GM12891 (cell line): ENCODE results near the gene AUP1.

Experiments
- POLR2A ChIP-seq: IDR thresholded peaks from 2 replicates; pipeline ENCODE4 v1.6.1; 2011; ENCODE audit warnings: low read depth, low read length, control low read depth
- POLR2AphosphoS5 ChIP-seq: IDR thresholded peaks from 2 replicates; pipeline ENCODE4 v1.6.1; 2011; ENCODE audit warnings: low read depth, low read length, control low read depth
- SPI1 ChIP-seq: IDR thresholded peaks from 2 replicates; pipeline ENCODE4 v1.6.1; 2011; ENCODE audit warnings: low read depth, low read length, control low read depth
- TAF1 ChIP-seq: IDR thresholded peaks from 2 replicates; pipeline ENCODE4 v1.6.1; 2011; ENCODE audit warnings: low read depth, low read length, control low read depth

DNA sequence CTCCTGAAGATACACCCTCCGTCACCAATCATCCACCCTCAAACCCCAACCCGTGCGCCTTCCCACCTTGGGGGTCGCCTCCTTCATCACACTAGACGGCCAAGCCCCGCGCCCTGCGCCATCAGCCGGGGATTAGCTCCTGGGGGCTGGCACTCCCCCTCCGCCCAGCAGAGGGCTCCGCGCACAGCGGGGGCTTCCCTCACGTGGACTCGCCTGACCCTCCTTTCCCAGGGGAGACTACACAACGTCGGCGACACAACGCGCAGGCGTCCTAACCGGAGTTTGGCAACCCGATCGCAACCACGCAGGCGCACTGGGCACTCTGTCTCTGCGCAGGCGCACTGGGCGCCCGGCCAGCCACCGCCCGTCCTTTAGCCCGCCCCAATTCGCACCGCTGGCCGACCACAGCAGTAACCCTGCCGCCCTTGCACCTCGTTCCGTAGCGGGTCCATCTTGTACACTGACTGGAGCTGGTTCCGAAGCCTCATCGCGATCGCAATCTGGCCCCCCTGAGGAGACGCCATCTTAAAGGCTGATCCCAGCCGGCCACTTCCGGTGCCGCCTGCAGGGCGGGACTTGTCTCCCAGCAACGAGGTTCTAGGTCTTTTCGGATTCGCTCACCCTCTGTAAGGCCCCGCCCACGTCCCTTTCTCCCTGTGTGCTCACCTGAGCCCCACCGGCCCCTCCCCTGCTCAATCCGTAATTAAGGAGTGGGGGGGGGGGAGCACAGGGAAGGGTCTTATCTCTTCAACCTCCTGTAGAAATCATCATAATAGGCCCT is 22.2 kb downstream of the AUP1 start, which contains the start of gene PCGF1:
- TF ChIP-seq POLR2A = peak; percentile 91
- peak; percentile 91 for TF ChIP-seq TAF1
- no peak for TF ChIP-seq SPI1
- peak; percentile 80; the same call in 1 of the 2 replicates for TF ChIP-seq POLR2AphosphoS5
